IMR-90 (cell line): ENCODE results near the gene L3MBTL2. TPM values are rescaled to one million over a fixed set of nuclear protein-coding genes. Genes with fewer than 3 reads are reported as not detected.

Experiments used
- ATAC-seq: fragments of 200-7000 bp; cut with Tn5 transposase; 2 replicates; pipeline ENCODE4 v1.9.1; 2020; ENCODE audit warnings: low read depth, mild to moderate bottlenecking, moderate library complexity
- BruUV-seq: library from RNA; stranded (reverse); fragments of 400-500 nt; replicated peaks from 2 replicates; lab custom pipeline; 2021; lab: Mats Ljungman, UMichigan
- CTCF ChIA-PET: fragments of 300-600 bp; formaldehyde crosslinking; extraction: SDS; loops from one replicate; lab custom pipeline; 2021; ENCODE audit warnings: antibody characterized with exemption; lab: Yijun Ruan, JAX
- POLR2A ChIA-PET: fragments of 300-600 bp; sonication (Branson Sonifier 250); formaldehyde crosslinking; loops from one replicate; lab custom pipeline; 2022; ENCODE audit warnings: antibody characterized with exemption; ENCODE audit not compliant: unreplicated experiment; lab: Charles Lee
- DNase-seq: peaks from one replicate; pipeline ENCODE4 v3.0.0; 2013
- H2AFZ ChIP-seq: replicated peaks from 2 replicates; pipeline ENCODE3; 2013; ENCODE audit warnings: low read length, mild to moderate bottlenecking; ENCODE audit not compliant: poor library complexity
- H2AK5ac ChIP-seq: 2 replicates; pipeline ENCODE4 v1.6.1; 2013; ENCODE audit warnings: low read depth, low read length, inconsistent platforms
- H2AK9ac ChIP-seq: replicated peaks from 2 replicates; pipeline ENCODE3; 2013; ENCODE audit warnings: mild to moderate bottlenecking, low read depth, low read length, moderate library complexity; ENCODE audit not compliant: poor library complexity
- H2BK120ac ChIP-seq: 2 replicates; pipeline ENCODE4 v1.6.1; 2013; ENCODE audit warnings: low read depth, low read length, inconsistent platforms
- H2BK15ac ChIP-seq: 3 replicates; pipeline ENCODE4 v1.6.1; 2013; ENCODE audit warnings: low read depth, low read length, inconsistent platforms
- H2BK20ac ChIP-seq: 2 replicates; pipeline ENCODE4 v1.6.1; 2013; ENCODE audit warnings: low read depth, mild to moderate bottlenecking, inconsistent platforms, low read length, moderate library complexity
- H2BK5ac ChIP-seq: 2 replicates; pipeline ENCODE4 v1.6.1; 2013; ENCODE audit warnings: mild to moderate bottlenecking, low read depth, low read length, inconsistent platforms; ENCODE audit not compliant: poor library complexity, severe bottlenecking
- H3K14ac ChIP-seq: replicated peaks from 2 replicates; pipeline ENCODE4 v1.6.1; 2013; ENCODE audit warnings: low read depth, low read length, inconsistent platforms
- H3K18ac ChIP-seq: 2 replicates; pipeline ENCODE4 v1.6.1; 2013; ENCODE audit warnings: low read depth, low read length, control low read depth
- H3K23ac ChIP-seq: 2 replicates; pipeline ENCODE4 v1.6.1; 2013; ENCODE audit warnings: low read depth, low read length, inconsistent platforms
- H3K27ac ChIP-seq: 2 replicates; pipeline ENCODE4 v1.5.1; 2013; ENCODE audit warnings: mild to moderate bottlenecking, control low read depth, low read length; ENCODE audit not compliant: insufficient read depth
- H3K27me3 ChIP-seq: 2 replicates; pipeline ENCODE4 v1.6.1; 2013; ENCODE audit warnings: low read length; ENCODE audit not compliant: control insufficient read depth, insufficient read depth
- H3K36me3 ChIP-seq: 2 replicates; pipeline ENCODE4 v1.6.1; 2013; ENCODE audit warnings: low read length, mixed read lengths; ENCODE audit not compliant: control insufficient read depth, insufficient read depth
- H3K4ac ChIP-seq: 2 replicates; pipeline ENCODE4 v1.6.1; 2013; ENCODE audit warnings: low read depth, low read length, inconsistent platforms
- H3K4me1 ChIP-seq: 2 replicates; pipeline ENCODE4 v1.6.1; 2013; ENCODE audit warnings: low read length, mixed read lengths; ENCODE audit not compliant: control insufficient read depth, insufficient read depth
- H3K4me2 ChIP-seq: 2 replicates; pipeline ENCODE4 v1.6.1; 2013; ENCODE audit warnings: low read depth, mild to moderate bottlenecking, control low read depth, low read length, moderate library complexity
- H3K4me3 ChIP-seq: 2 replicates; pipeline ENCODE4 v1.5.1; 2013; ENCODE audit warnings: low read depth, mild to moderate bottlenecking, control low read depth, low read length, moderate library complexity; ENCODE audit not compliant: insufficient read depth
- H3K56ac ChIP-seq: 2 replicates; pipeline ENCODE4 v1.6.1; 2013; ENCODE audit warnings: low read length, inconsistent platforms; ENCODE audit not compliant: insufficient read depth; ENCODE audit errors: extremely low read depth
- H3K79me1 ChIP-seq, 2 experiments: 2 replicates each; pipeline ENCODE4 v1.6.1; 2013; ENCODE audit warnings: low read length in 2 of 2, inconsistent platforms in 1 of 2, low read depth in 1 of 2
- H3K9ac ChIP-seq: 2 replicates; pipeline ENCODE4 v1.6.1; 2013; ENCODE audit warnings: low read depth, low read length, control low read depth
- H3K9me1 ChIP-seq: 2 replicates; pipeline ENCODE4 v1.6.1; 2013; ENCODE audit warnings: low read length, inconsistent platforms; ENCODE audit not compliant: insufficient read depth
- H3K9me3 ChIP-seq: 2 replicates; pipeline ENCODE4 v1.6.1; 2013; ENCODE audit warnings: low read length; ENCODE audit not compliant: control insufficient read depth, insufficient read depth
- H4K20me1 ChIP-seq: 2 replicates; pipeline ENCODE4 v1.6.1; 2013; ENCODE audit warnings: low read length, inconsistent platforms; ENCODE audit not compliant: insufficient read depth
- H4K5ac ChIP-seq: 2 replicates; pipeline ENCODE4 v1.6.1; 2013; ENCODE audit warnings: mild to moderate bottlenecking, low read depth, low read length, control low read depth
- H4K8ac ChIP-seq, 2 experiments: 2 replicates each; pipeline ENCODE4 v1.6.1; 2013; ENCODE audit warnings: low read depth in 2 of 2, low read length in 2 of 2, control low read depth in 1 of 2, inconsistent platforms in 1 of 2
- H4K91ac ChIP-seq: 2 replicates; pipeline ENCODE4 v1.6.1; 2013; ENCODE audit warnings: low read depth, low read length, inconsistent platforms; ENCODE audit not compliant: insufficient read depth
- FOS ChIP-seq: fragments of 150-350 bp; IDR thresholded peaks from 2 replicates; pipeline ENCODE4 v1.6.1; 2016; ENCODE audit warnings: low read depth, low read length
- WGBS, 2 experiments: methylation state at CpG; one replicate each; pipeline versions ENCODE4 v1.1.5 to v1.1.7; 2013; ENCODE audit warnings: missing lambda C conversion rate in 2 of 2; ENCODE audit not compliant: insufficient read length in 1 of 2; ENCODE audit errors: extremely low coverage in 2 of 2; 5-methylcytosine and 5-hydroxymethylcytosine counted together
- dilution Hi-C: fragments of 300-500 bp; cut with HindIII; formaldehyde crosslinking; loops from one replicate; pipeline ENCODE4 v1.14.3; 2018; ENCODE audit warnings: low sequenced_read_pairs; ENCODE audit not compliant: unreplicated experiment
- in situ Hi-C: fragments of 300-500 bp; cut with MboI; formaldehyde crosslinking; loops from 3 replicates; pipeline ENCODE4 v1.14.3; 2019; ENCODE audit warnings: low sequenced_read_pairs, inconsistent platforms, mixed read lengths
- intact Hi-C: fragments of 100-400 bp; cut with micrococcal nuclease; formaldehyde crosslinking; loops from 2 replicates; pipeline ENCODE4 v1.10.0; 2022
- polyA plus RNA-seq, 3 experiments: library from polyadenylated mRNA; depleted of rRNA; stranded (reverse); fragments of >200 nt; gene quantifications; 2 replicates each; pipeline ENCODE4 v1.2.3, GENCODE V29; 2012; ENCODE audit warnings: low replicate concordance in 1 of 3
- total RNA-seq: library from RNA; depleted of rRNA; stranded (reverse); fragments of >200 nt; gene quantifications from 2 replicates; pipeline ENCODE4 v1.2.3, GENCODE V29; 2012

L3MBTL2 gene
- total and polyA plus RNA-seq, 2 of the 4 experiments (the other 2 are of a cell fraction), result 20.6 to 25.1 TPM

- Histone ChIP-seq H2BK15ac (no peak overlapping the region), H3K4me2 (no peak overlapping the region), H3K18ac (no peak overlapping the region), H3K4me1 (0 out of 2 replicates have a peak, but pooled peaks cover 5% of the 10 kb centered on the region), H3K9ac (no peak overlapping the region), H3K14ac (no peak overlapping the region), H2AFZ (peak overlapping the region; percentile 87), H3K9me1 (peaks cover 6% of the 10 kb centered on the region; the same call in 1 of the 2 replicates), H4K8ac (peak overlapping the region; percentile 61 to 64; a peak in 2 of 4 replicates), H3K4me3 (no peak overlapping the region), H4K20me1 (peaks cover 12% of the 10 kb centered on the region), H3K27ac (no peak overlapping the region), H4K91ac (no peak overlapping the region; the same call in 1 of the 2 replicates), H4K5ac (peak overlapping the region; percentile 18; the same call in 1 of the 2 replicates), H3K23ac (no peak overlapping the region), H3K27me3 (no peaks in the 10 kb centered on the region), H2BK120ac (no peak overlapping the region), H3K4ac (peak overlapping the region; percentile 4; the same call in 1 of the 2 replicates), H3K9me3 (no peaks in the 10 kb centered on the region), H2AK9ac (peak overlapping the region; percentile 60), H3K56ac (no peak overlapping the region), H2BK5ac (no peak overlapping the region), H3K36me3 (0 out of 2 replicates have a peak, but pooled peaks cover 3% of the 10 kb centered on the region), H2BK20ac (no peak overlapping the region), H3K79me1 (no peaks in the 10 kb centered on the region), H2AK5ac (no peak overlapping the region)
- ATAC-seq (no peak), DNase-seq (no peak)
- 88% methylated on average over 18 of the region's 32 CpGs; no CpG with 5 or more reads in 1 of the 2 experiments for WGBS, 2 experiments
- CTCF ChIA-PET, result interaction anchor here (0.6 kb wide), 1 partner anchor 28 kb away, joined by 3 read pairs; no protein-coding TSS in a partner anchor
- POLR2A ChIA-PET, result no interaction called here
- BruUV-seq, result no TSS peak
- intact Hi-C loops (no loop called here), dilution Hi-C loops (no loop called here), in situ Hi-C loops (no loop called here)
- TF ChIP-seq FOS, result no peak
Measured at GRCh38 chr22:41238570-41239442, 33.7 kb downstream of the L3MBTL2 start.
